PC-3 (cell line): ENCODE data around the gene OR52B6.

Source experiments
- CTCF ChIP-seq: fragments of 300-600 bp; sonication (generic); conservative IDR thresholded peaks from 2 replicates; pipeline ENCODE4 v1.5.1; 2017; ENCODE audit warnings: antibody characterized with exemption, low read depth, mild to moderate bottlenecking, low read length
- EZH2 ChIP-seq: fragments of 300-600 bp; sonication (generic); IDR thresholded peaks from one replicate; pipeline ENCODE4 v1.6.1; 2017; ENCODE audit warnings: antibody characterized with exemption, mild to moderate bottlenecking, low read length; ENCODE audit not compliant: unreplicated experiment
- EZH2phosphoT487 ChIP-seq: fragments of 300-600 bp; sonication (generic); IDR thresholded peaks from 2 replicates; pipeline ENCODE4 v1.6.1; 2018; ENCODE audit warnings: mild to moderate bottlenecking, antibody characterized with exemption, low read length, borderline replicate concordance

DNA sequence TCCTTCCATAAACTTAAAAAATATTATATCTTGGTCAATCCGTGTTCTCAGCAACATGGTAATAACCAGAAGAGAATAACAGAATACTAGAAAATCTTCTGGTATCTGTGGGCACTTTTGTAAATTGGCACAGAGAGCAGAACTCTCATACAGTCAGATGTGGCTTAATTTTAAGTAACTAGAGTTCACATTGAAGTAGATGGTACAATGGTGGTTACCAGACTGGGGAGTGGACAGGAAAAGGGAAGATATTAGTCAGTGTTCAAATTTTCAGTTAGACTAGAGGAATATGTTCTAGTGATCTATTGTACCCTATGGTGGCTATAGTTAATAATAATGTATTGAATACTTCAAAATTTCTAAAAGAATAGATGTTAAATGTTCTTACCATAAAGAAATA lies 39.2 kb upstream of the OR52B6 start:
- TF ChIP-seq EZH2 (no peak), CTCF (no peak), EZH2phosphoT487 (no peak)
